Right lobe of liver (tissue), 6 donors: Measurements from ENCODE around the gene CFAP251. TPM values are rescaled to one million over a fixed set of nuclear protein-coding genes. Genes with fewer than 3 reads are reported as not detected.

Experiments
- ATAC-seq, 4 donors: fragments of 200-7000 bp; cut with Tn5 transposase; one replicate each; pipeline ENCODE4 v1.9.1; 2020; ENCODE audit warnings: mild to moderate bottlenecking in 4 of 4, moderate library complexity in 4 of 4
- DNase-seq, 3 donors: peaks; one replicate each; pipeline ENCODE4 v3.0.0-alpha.2; 2020
- H3K27ac ChIP-seq, 3 donors: fragments of 200-600 bp; one replicate each; pipeline ENCODE4 v1.8.0; 2022
- H3K27me3 ChIP-seq, 2 donors: fragments of 200-600 bp; one replicate each; pipeline ENCODE4 v1.8.0; 2022
- H3K36me3 ChIP-seq, 4 donors: fragments of 200-600 bp; sonication (generic) in 1 of 4; one replicate each; pipeline versions ENCODE4 v1.5.1 to v1.8.0; 2017 to 2022; ENCODE audit warnings: control low read depth in 1 of 4
- H3K4me1 ChIP-seq, 4 donors: fragments of 200-600 bp; sonication (generic) in 1 of 4; one replicate each; pipeline versions ENCODE4 v1.5.1 to v1.8.0; 2017 to 2022; ENCODE audit warnings: control low read depth in 1 of 4
- H3K4me3 ChIP-seq, 3 donors: fragments of 200-600 bp; one replicate each; pipeline ENCODE4 v1.8.0; 2022
- H3K9me3 ChIP-seq, 4 donors: fragments of 200-600 bp; sonication (generic) in 1 of 4; one replicate each; pipeline versions ENCODE4 v1.5.1 to v1.8.0; 2017 to 2022; ENCODE audit warnings: control low read depth in 1 of 4
- POLR2A ChIP-seq: fragments of 450-650 bp; IDR thresholded peaks from one replicate; pipeline ENCODE4 v1.6.1; 2017; ENCODE audit warnings: antibody characterized with exemption, mild to moderate bottlenecking
- WGBS: methylation state at CpG from one replicate; pipeline ENCODE4 v1.1.6; 2018; ENCODE audit warnings: low coverage, low lambda C conversion rate; ENCODE audit not compliant: insufficient coverage; ENCODE audit errors: missing lambda C conversion rate; 5-methylcytosine and 5-hydroxymethylcytosine counted together
- intact Hi-C, 2 donors: fragments of 100-400 bp; cut with DNase I; formaldehyde crosslinking; loops; one replicate each; pipeline versions ENCODE4 v1.11.2 to v1.14.1; 2022
- total RNA-seq, 6 experiments: library from RNA; depleted of rRNA in 2 of 6; stranded (reverse); fragments of >200 nt in 2 of 6; fragmentation: NEBNext Ultra II Directional in 3 of 6; extraction: Animal tissue kit (Norgen Biotek cat#: 25700) in 3 of 6; gene quantifications; one replicate each; pipeline versions ENCODE4 v1.1.0 to v1.2.4, GENCODE V29; 2016 to 2023
- TF ChIP-seq, protein P1 (sequence below), 4 donors: fragments of 200-600 bp in 3 of 4; fragments of 450-650 bp in 1 of 4; IDR thresholded peaks; one replicate each; pipeline versions ENCODE4 v1.5.1 to v1.8.0; 2016 to 2022; ENCODE audit warnings: antibody characterized with exemption in 4 of 4, mild to moderate bottlenecking in 2 of 4
- donor health status: DM: no; HTN: yes; CAD: no.
- donor health status: DM: no; HTN: no; CAD: no.
- donor health status: DM: no; HTN: no; CAD: no.
- donor health status: DM: no; HTN: yes; CAD: no.
- donor health status: DM: no; HTN: yes; CAD: no.

CFAP251 gene
- total RNA-seq, 6 experiments from 2014 or later, result 1.0 to 6.2 (median 2.4) TPM

DNA sequence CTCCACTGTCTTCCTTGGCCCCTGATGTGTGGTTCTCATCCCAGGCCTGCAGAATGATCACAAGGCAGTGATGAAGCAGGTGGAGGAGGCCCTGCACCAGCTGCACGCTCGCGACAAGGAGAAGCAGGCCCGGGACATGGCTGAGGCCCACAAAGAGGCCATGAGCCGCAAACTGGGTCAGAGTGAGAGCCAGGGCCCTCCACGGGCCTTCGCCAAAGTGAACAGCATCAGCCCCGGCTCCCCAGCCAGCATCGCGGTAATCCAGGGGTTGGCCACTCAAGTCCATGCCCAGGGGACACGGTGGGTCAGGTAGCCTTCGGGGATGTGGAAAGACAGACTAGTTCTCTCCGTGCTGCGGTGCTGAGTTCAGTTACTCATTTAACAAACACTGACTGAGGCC, 18.8 kb upstream of the CFAP251 start:
- H3K9me3 ChIP-seq, result no peaks in the 10 kb centered on the region
- H3K27ac ChIP-seq, result no peak overlapping the region
- intact Hi-C loops, result loop anchor here in 1 of 2 donors (10.0 kb wide), 1 partner anchor 85 kb away; no protein-coding TSS in a partner anchor
- TF ChIP-seq POLR2A, result no peak
- TF ChIP-seq, protein P1, sequence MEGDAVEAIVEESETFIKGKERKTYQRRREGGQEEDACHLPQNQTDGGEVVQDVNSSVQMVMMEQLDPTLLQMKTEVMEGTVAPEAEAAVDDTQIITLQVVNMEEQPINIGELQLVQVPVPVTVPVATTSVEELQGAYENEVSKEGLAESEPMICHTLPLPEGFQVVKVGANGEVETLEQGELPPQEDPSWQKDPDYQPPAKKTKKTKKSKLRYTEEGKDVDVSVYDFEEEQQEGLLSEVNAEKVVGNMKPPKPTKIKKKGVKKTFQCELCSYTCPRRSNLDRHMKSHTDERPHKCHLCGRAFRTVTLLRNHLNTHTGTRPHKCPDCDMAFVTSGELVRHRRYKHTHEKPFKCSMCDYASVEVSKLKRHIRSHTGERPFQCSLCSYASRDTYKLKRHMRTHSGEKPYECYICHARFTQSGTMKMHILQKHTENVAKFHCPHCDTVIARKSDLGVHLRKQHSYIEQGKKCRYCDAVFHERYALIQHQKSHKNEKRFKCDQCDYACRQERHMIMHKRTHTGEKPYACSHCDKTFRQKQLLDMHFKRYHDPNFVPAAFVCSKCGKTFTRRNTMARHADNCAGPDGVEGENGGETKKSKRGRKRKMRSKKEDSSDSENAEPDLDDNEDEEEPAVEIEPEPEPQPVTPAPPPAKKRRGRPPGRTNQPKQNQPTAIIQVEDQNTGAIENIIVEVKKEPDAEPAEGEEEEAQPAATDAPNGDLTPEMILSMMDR (IDR thresholded peaks at IDR 0.05), result no peak
- peaks cover 0 to 9% (median under 1%) of the 10 kb centered on the region in 4 donors for H3K4me1 ChIP-seq
- H3K4me3 ChIP-seq, result no peak overlapping the region
- DNase-seq (no peak), ATAC-seq (no peak)
- WGBS, result 90% methylated on average over 9 of the region's 14 CpGs
- H3K36me3 ChIP-seq, result peaks cover 0 to 72% (median 42%) of the 10 kb centered on the region in 4 donors
- H3K27me3 ChIP-seq, result no peaks in the 10 kb centered on the region

DNA sequence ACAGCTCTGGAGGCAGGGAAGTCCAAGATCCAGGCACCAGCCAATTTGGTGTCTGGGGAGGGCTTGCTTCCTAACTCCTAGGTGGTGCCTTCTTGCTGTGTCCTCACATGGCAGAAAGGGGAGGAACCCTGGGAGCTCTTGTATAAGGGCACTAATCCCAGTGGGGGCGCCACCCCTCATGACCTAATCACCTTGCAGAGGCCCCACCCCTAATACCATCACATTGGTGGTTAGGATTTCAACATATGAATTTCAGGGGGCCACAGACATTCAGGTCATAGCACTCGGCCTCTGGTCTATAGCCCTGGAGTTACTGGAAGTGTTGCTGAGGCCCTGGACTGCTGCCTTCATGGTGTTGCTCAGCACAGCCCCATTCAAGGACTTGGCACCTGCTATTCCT, 15.2 kb upstream of the CFAP251 start:
- H3K4me3 ChIP-seq, result no peak overlapping the region
- 100% methylated on average over 1 of the region's 2 CpGs for WGBS
- no peak overlapping the region for H3K27ac ChIP-seq
- peaks cover 0 to 73% (median 28%) of the 10 kb centered on the region in 4 donors for H3K36me3 ChIP-seq
- TF ChIP-seq, protein P1 (IDR thresholded peaks at IDR 0.05), result no peak
- no peak for TF ChIP-seq POLR2A
- intact Hi-C loops, result no loop called here
- peaks cover 0 to 4% (median 0%) of the 10 kb centered on the region in 4 donors for H3K4me1 ChIP-seq
- no peaks in the 10 kb centered on the region for H3K27me3 ChIP-seq
- DNase-seq (peak in 1 of 3 donors; percentile 30), ATAC-seq (peak; percentile 20 to 84 (median 65))
- no peaks in the 10 kb centered on the region for H3K9me3 ChIP-seq

DNA sequence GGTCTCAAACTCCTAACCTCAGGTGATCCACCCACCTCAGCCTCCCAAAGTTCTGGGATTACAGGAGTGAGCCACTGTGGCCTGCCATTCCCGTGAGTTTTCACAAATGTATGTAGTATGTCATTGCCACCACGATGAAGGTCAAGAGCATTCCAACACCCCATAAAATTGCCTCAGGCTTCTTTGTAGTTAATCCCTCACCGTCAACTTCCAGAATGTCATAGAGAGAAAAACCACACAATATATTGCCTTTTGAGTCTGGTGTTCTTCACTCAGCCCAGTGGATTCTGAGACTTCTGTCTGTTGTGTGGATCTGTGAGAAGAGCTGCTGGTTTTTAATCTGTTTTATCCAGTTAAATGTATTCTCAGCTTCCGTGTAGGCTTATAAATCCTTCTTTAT, 12.6 kb upstream of the CFAP251 start:
- no peak overlapping the region for H3K27ac ChIP-seq
- 84% methylated on average over 3 of the region's 4 CpGs for WGBS
- H3K36me3 ChIP-seq, result peaks cover 0 to 56% (median 21%) of the 10 kb centered on the region in 4 donors

DNA sequence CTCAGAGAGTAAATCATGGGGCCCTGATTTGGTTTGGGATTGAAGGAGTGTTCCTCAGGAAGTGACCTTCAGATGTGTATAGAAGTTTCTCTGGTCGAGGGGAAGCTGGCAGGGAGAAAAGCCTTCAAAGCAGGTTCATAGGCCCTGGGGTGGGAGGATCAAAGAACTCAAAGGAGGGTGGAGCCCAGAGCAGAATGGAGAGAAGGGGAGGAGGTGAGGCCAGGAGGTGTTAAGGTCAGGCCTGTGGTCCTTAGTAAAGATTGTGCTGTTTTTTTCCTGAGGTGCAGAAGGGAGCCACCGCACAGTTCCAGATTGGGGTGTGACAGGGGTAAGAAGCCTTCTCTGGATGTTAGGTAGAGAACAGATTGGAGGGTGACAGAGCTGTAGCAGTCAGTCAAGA, 9.7 kb upstream of the CFAP251 start:
- H3K9me3 ChIP-seq, result no peaks in the 10 kb centered on the region
- no peak for DNase-seq
- ATAC-seq, result peak in 1 of 4 donors; percentile 10
- WGBS, result 61% methylated on average over 2 of the region's 2 CpGs
- intact Hi-C loops, result no loop called here
- no peaks in the 10 kb centered on the region for H3K4me1 ChIP-seq
- H3K27ac ChIP-seq, result no peak overlapping the region
- no peaks in the 10 kb centered on the region for H3K27me3 ChIP-seq
- H3K4me3 ChIP-seq, result no peak overlapping the region
- peaks cover 0 to 36% (median 15%) of the 10 kb centered on the region in 4 donors for H3K36me3 ChIP-seq
- TF ChIP-seq, protein P1 (IDR thresholded peaks at IDR 0.05), result no peak
- no peak for TF ChIP-seq POLR2A

More for the DNA sequence above, 12.6 kb upstream of the CFAP251 start:
- Histone ChIP-seq H3K9me3 (no peaks in the 10 kb centered on the region), H3K4me3 (no peak overlapping the region), H3K27me3 (no peaks in the 10 kb centered on the region), H3K4me1 (no peaks in the 10 kb centered on the region)
- intact Hi-C loops, result no loop called here
- DNase-seq (no peak), ATAC-seq (no peak)
- no peak for TF ChIP-seq POLR2A
- TF ChIP-seq, protein P1 (IDR thresholded peaks at IDR 0.05), result no peak
